DND-41 (cell line): ENCODE data around the gene ERC2.

ENCODE experiments used
- CTCF ChIP-seq: IDR thresholded peaks from 2 replicates; pipeline ENCODE4 v1.5.1; 2012; ENCODE audit warnings: borderline replicate concordance, low read length, moderate library complexity, mild to moderate bottlenecking; ENCODE audit not compliant: poor library complexity, severe bottlenecking; ENCODE audit errors: extremely low read depth
- EZH2 ChIP-seq: IDR thresholded peaks from 3 replicates; pipeline ENCODE4 v1.6.1; 2012; ENCODE audit warnings: borderline replicate concordance, low read depth, mild to moderate bottlenecking, moderate library complexity, low read length, inconsistent platforms; ENCODE audit not compliant: severe bottlenecking

GRCh38 chr3:55524565-55525244 lies 943.6 kb downstream of the ERC2 start:
- no peak for TF ChIP-seq CTCF
- no peak for TF ChIP-seq EZH2
